Suprapubic skin (tissue), 4 donors: ENCODE measurements around the gene SLC66A2.

Source experiments
- CTCF ChIP-seq, 2 donors: fragments of 200-600 bp in 1 of 2; fragments of 450-650 bp in 1 of 2; sonication (generic) in 1 of 2; IDR thresholded peaks; one replicate each; pipeline ENCODE4 v1.5.1; 2016 to 2019; ENCODE audit warnings: antibody characterized with exemption in 2 of 2, mild to moderate bottlenecking in 1 of 2, moderate library complexity in 1 of 2
- POLR2A ChIP-seq, 2 donors: fragments of 450-650 bp; IDR thresholded peaks; one replicate each; pipeline ENCODE4 v1.6.1; 2017; ENCODE audit warnings: antibody characterized with exemption in 2 of 2, mild to moderate bottlenecking in 2 of 2, moderate library complexity in 2 of 2
- POLR2AphosphoS5 ChIP-seq, 3 donors: sonication (generic); formaldehyde crosslinking; IDR thresholded peaks; one replicate each; pipeline ENCODE4 v1.6.1; 2017; ENCODE audit warnings: antibody characterized with exemption in 3 of 3

GRCh38 chr18:79874553-79875530 is 76.6 kb downstream of the SLC66A2 start:
- TF ChIP-seq CTCF (IDR thresholded peaks at IDR 0.05) (no peak), POLR2AphosphoS5 (IDR thresholded peaks at IDR 0.05) (no peak), POLR2A (IDR thresholded peaks at IDR 0.05) (no peak)
